Neural cell (in vitro differentiated cells): ENCODE results near the gene MT1H. TPM values are rescaled to one million over a fixed set of nuclear protein-coding genes. Genes with fewer than 3 reads are reported as not detected.
A peak's percentile ranks its signal among the peaks of the same experiment; 100 is the strongest.

Source experiments
- H2AFZ ChIP-seq: fragments of 200-600, 300-800 bp; sonication (generic), shearing (Covaris generic); 2 replicates; pipeline ENCODE4 v1.6.0; 2014; ENCODE audit warnings: low read depth, mild to moderate bottlenecking, antibody characterized with exemption, low read length, moderate library complexity
- H3F3A ChIP-seq: fragments of 200-600 bp; shearing (Covaris generic); 2 replicates; pipeline ENCODE4 v1.6.1; 2016; ENCODE audit warnings: mild to moderate bottlenecking, moderate library complexity, mixed read lengths, antibody characterized with exemption, low read length; ENCODE audit not compliant: insufficient read depth, poor library complexity, severe bottlenecking
- H3K27ac ChIP-seq: fragments of 200-600, 300-800 bp; sonication (generic), shearing (Covaris generic); 2 replicates; pipeline ENCODE4 v1.5.1; 2014; ENCODE audit warnings: mild to moderate bottlenecking, low read length, moderate library complexity
- H3K27me3 ChIP-seq: fragments of 300-800, 200-600 bp; sonication (generic), shearing (Covaris generic); 2 replicates; pipeline ENCODE4 v1.6.0; 2014; ENCODE audit warnings: mild to moderate bottlenecking, low read depth, low read length, moderate library complexity; ENCODE audit not compliant: insufficient read depth
- H3K36me3 ChIP-seq: fragments of 300-800, 200-600 bp; sonication (generic), shearing (Covaris generic); 2 replicates; pipeline ENCODE4 v1.5.1; 2014; ENCODE audit warnings: mild to moderate bottlenecking, antibody characterized with exemption, low read length, moderate library complexity; ENCODE audit not compliant: insufficient read depth
- H3K4me2 ChIP-seq: fragments of 300-800, 200-600 bp; sonication (generic), shearing (Covaris generic); 2 replicates; pipeline ENCODE4 v1.6.0; 2014; ENCODE audit warnings: mild to moderate bottlenecking, low read length
- H3K4me3 ChIP-seq: fragments of 300-800, 200-600 bp; sonication (generic), shearing (Covaris generic); 2 replicates; pipeline ENCODE4 v1.5.1; 2014; ENCODE audit warnings: mild to moderate bottlenecking, low read length, moderate library complexity
- H3K79me2 ChIP-seq: fragments of 200-600 bp; shearing (Covaris generic); replicated peaks from 2 replicates; pipeline ENCODE4 v1.6.0; 2014; ENCODE audit warnings: mild to moderate bottlenecking, low read length, moderate library complexity; ENCODE audit not compliant: insufficient read depth
- H3K9ac ChIP-seq: fragments of 300-800, 200-600 bp; sonication (generic), shearing (Covaris generic); 2 replicates; pipeline ENCODE4 v1.6.1; 2016; ENCODE audit warnings: mild to moderate bottlenecking, low read length, mixed read lengths
- H3K9me2 ChIP-seq: fragments of 200-600 bp; shearing (Covaris generic); 2 replicates; pipeline ENCODE4 v1.6.1; 2016; ENCODE audit warnings: mild to moderate bottlenecking, low read length, mixed read lengths; ENCODE audit not compliant: insufficient read depth
- H3K9me3 ChIP-seq: fragments of 200-600, 300-800 bp; sonication (generic), shearing (Covaris generic); 2 replicates; pipeline ENCODE4 v1.6.1; 2016; ENCODE audit warnings: mild to moderate bottlenecking, mixed run types, low read length, moderate library complexity, mixed read lengths
- H4K20me1 ChIP-seq: fragments of 200-600 bp; shearing (Covaris generic); 2 replicates; pipeline ENCODE4 v1.6.1; 2016; ENCODE audit warnings: mild to moderate bottlenecking, mixed run types; ENCODE audit not compliant: insufficient read depth
- CTCF ChIP-seq: fragments of 450-650 bp; IDR thresholded peaks from 2 replicates; pipeline ENCODE4 v1.5.1; 2014; ENCODE audit warnings: antibody characterized with exemption, mild to moderate bottlenecking, moderate library complexity; ENCODE audit not compliant: poor library complexity, severe bottlenecking
- EP300 ChIP-seq: fragments of 450-650 bp; conservative IDR thresholded peaks from 2 replicates; pipeline ENCODE4 v1.6.1; 2014; ENCODE audit warnings: antibody characterized with exemption, mild to moderate bottlenecking, moderate library complexity; ENCODE audit not compliant: poor library complexity, severe bottlenecking
- EZH2 ChIP-seq: fragments of 200-600, 300-800 bp; shearing (Covaris generic), sonication (generic); IDR thresholded peaks from 2 replicates; pipeline ENCODE4 v1.6.1; 2014; ENCODE audit warnings: antibody characterized with exemption, low read length, borderline replicate concordance, mild to moderate bottlenecking; ENCODE audit not compliant: insufficient read depth, poor library complexity, severe bottlenecking
- MXI1 ChIP-seq: fragments of 450-650 bp; conservative IDR thresholded peaks from 2 replicates; pipeline ENCODE4 v1.6.1; 2014; ENCODE audit warnings: antibody characterized with exemption, mild to moderate bottlenecking; ENCODE audit not compliant: poor library complexity, severe bottlenecking
- POLR2AphosphoS5 ChIP-seq: IDR thresholded peaks from 2 replicates; pipeline ENCODE4 v1.6.1; 2012
- RAD21 ChIP-seq: fragments of 450-650 bp; conservative IDR thresholded peaks from 2 replicates; pipeline ENCODE4 v1.6.1; 2014; ENCODE audit warnings: antibody characterized with exemption, mild to moderate bottlenecking, moderate library complexity
- REST ChIP-seq: IDR thresholded peaks from 2 replicates; pipeline ENCODE4 v1.6.1; 2012; ENCODE audit warnings: borderline replicate concordance
- SMC3 ChIP-seq: fragments of 450-650 bp; conservative IDR thresholded peaks from 2 replicates; pipeline ENCODE4 v1.6.1; 2014; ENCODE audit warnings: antibody characterized with exemption, mild to moderate bottlenecking, moderate library complexity; ENCODE audit not compliant: poor library complexity
- TAF1 ChIP-seq: IDR thresholded peaks from 2 replicates; pipeline ENCODE4 v1.6.1; 2012; ENCODE audit warnings: low read depth
- polyA plus RNA-seq: library from polyadenylated mRNA; depleted of rRNA; stranded (reverse); fragments of >200 nt; gene quantifications from 2 replicates; pipeline ENCODE4 v1.2.3, GENCODE V29; 2014

Gene MT1H
- polyA plus RNA-seq, 1 donor from 2014 or later, result not detected

- Histone ChIP-seq H3K36me3 (no peaks in the 10 kb centered on the region), H3K9me3 (no peaks in the 10 kb centered on the region), H2AFZ (no peak overlapping the region), H3K9ac (no peak overlapping the region), H3K27ac (no peak overlapping the region), H3F3A (no peaks in the 10 kb centered on the region), H3K4me2 (no peak overlapping the region), H3K79me2 (no peaks in the 10 kb centered on the region), H3K27me3 (peaks cover 100% of the 10 kb centered on the region), H4K20me1 (no peaks in the 10 kb centered on the region), H3K9me2 (no peaks in the 10 kb centered on the region), H3K4me3 (peak overlapping the region; percentile 48)
- TF ChIP-seq EZH2 (peak; percentile 53), RAD21 (no peak), MXI1 (no peak)
Measured at GRCh38 chr16:56634715-56635440, 34.7 kb upstream of the MT1H start.

- Histone ChIP-seq H3K9ac (no peak overlapping the region), H3F3A (no peaks in the 10 kb centered on the region), H4K20me1 (no peaks in the 10 kb centered on the region), H3K79me2 (no peaks in the 10 kb centered on the region), H3K9me2 (no peaks in the 10 kb centered on the region), H3K36me3 (no peaks in the 10 kb centered on the region), H3K27ac (no peak overlapping the region), H2AFZ (no peak overlapping the region), H3K9me3 (no peaks in the 10 kb centered on the region), H3K4me2 (no peak overlapping the region), H3K4me3 (peak overlapping the region; percentile 48), H3K27me3 (peaks cover 100% of the 10 kb centered on the region)
- no peak for TF ChIP-seq EP300
- no peak for TF ChIP-seq CTCF
- TF ChIP-seq SMC3, result no peak
- TF ChIP-seq POLR2AphosphoS5, result no peak
Measured at GRCh38 chr16:56635441-56635967, 34.1 kb upstream of the MT1H start.

GRCh38 chr16:56636616-56637413 lies 32.8 kb upstream of the MT1H start:
- TF ChIP-seq SMC3 (no peak), EZH2 (no peak), MXI1 (no peak), TAF1 (no peak), EP300 (no peak), POLR2AphosphoS5 (no peak), REST (no peak)
- Histone ChIP-seq H3K79me2 (no peaks in the 10 kb centered on the region), H4K20me1 (no peaks in the 10 kb centered on the region), H3K9me3 (no peaks in the 10 kb centered on the region), H3F3A (no peaks in the 10 kb centered on the region), H3K4me3 (no peak overlapping the region), H3K4me2 (no peak overlapping the region), H3K27me3 (peaks cover 100% of the 10 kb centered on the region), H2AFZ (no peak overlapping the region), H3K27ac (no peak overlapping the region), H3K9ac (no peak overlapping the region), H3K9me2 (no peaks in the 10 kb centered on the region), H3K36me3 (no peaks in the 10 kb centered on the region)
